Measurements from ENCODE around the gene TRAP1. TPM values are rescaled to one million over a fixed set of nuclear protein-coding genes. Genes with fewer than 3 reads are reported as not detected.

The TRAP1 gene
- total RNA-seq, 1 donor from 2014 or later: 76.1 TPM

- no peak for DNase-seq
Measured at GRCh38 chr16:3712861-3713372, 4.4 kb downstream of the TRAP1 start.

GRCh38 chr16:3706253-3707012 is 10.9 kb downstream of the TRAP1 start:
- DNase-seq: no peak

- no peak for DNase-seq
Measured at GRCh38 chr16:3702082-3702481, 15.2 kb downstream of the TRAP1 start.

- DNase-seq: no peak
Measured at GRCh38 chr16:3701531-3701930, 15.8 kb downstream of the TRAP1 start.

- no peak for DNase-seq
Measured at GRCh38 chr16:3698941-3699340, 18.4 kb downstream of the TRAP1 start.

- DNase-seq: peak; percentile 66
Measured at GRCh38 chr16:3696425-3697218, 20.7 kb downstream of the TRAP1 start.

GRCh38 chr16:3695610-3696369 is 21.5 kb downstream of the TRAP1 start:
- no peak for DNase-seq

GRCh38 chr16:3694051-3694450 is 23.3 kb downstream of the TRAP1 start:
- no peak for DNase-seq

GRCh38 chr16:3691761-3692160 is 25.6 kb downstream of the TRAP1 start:
- DNase-seq: no peak

- peak; percentile 64 for DNase-seq
Measured at GRCh38 chr16:3690980-3691720, 26.2 kb downstream of the TRAP1 start.

- DNase-seq: peak; percentile 98
Measured at GRCh38 chr16:3690470-3690928, 26.8 kb downstream of the TRAP1 start.

- DNase-seq: no peak
Measured at GRCh38 chr16:3689731-3690130, 27.6 kb downstream of the TRAP1 start.

GRCh38 chr16:3687792-3688191 is 29.5 kb downstream of the TRAP1 start:
- DNase-seq: no peak

GRCh38 chr16:3687021-3687420 is 30.3 kb downstream of the TRAP1 start:
- no peak for DNase-seq

GRCh38 chr16:3681206-3681605 is 36.1 kb downstream of the TRAP1 start:
- no peak for DNase-seq

- DNase-seq: no peak
Measured at GRCh38 chr16:3677994-3678393, 39.3 kb downstream of the TRAP1 start.

GRCh38 chr16:3675601-3676130 is 41.7 kb downstream of the TRAP1 start:
- DNase-seq: no peak

GRCh38 chr16:3674513-3675295 is 42.6 kb downstream of the TRAP1 start:
- no peak for DNase-seq

- no peak for DNase-seq
Measured at GRCh38 chr16:3673676-3674377, 43.5 kb downstream of the TRAP1 start.

GRCh38 chr16:3673201-3673600 is 44.1 kb downstream of the TRAP1 start:
- no peak for DNase-seq
